ENCODE results near the gene VARS2.

VARS2 gene

DNA sequence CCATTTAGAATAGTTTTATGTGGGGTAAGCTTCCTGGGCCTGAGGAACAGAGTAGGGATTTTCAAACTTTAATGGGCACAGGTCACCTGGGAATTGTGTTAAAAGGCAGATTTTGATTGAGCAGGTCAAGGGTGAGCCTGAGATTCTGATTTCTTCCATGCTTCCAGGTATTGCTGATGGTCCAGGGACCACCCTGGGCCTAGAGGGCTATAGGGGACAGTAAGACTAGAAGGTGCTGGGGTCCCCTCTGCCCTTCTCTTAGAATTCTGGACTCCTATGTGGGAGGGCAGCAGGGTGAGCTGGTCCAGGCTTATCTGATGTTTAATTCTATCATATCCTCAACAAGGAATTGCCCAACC is 27.2 kb upstream of the VARS2 start:
- no peaks in the 10 kb centered on the region for H3K27me3 ChIP-seq (ENCODE audit: control insufficient read depth, insufficient read depth, low read length)
- H3K4me1 ChIP-seq (ENCODE audit: control insufficient read depth, insufficient read depth, low read length) = peaks cover 26% of the 10 kb centered on the region
- no peak overlapping the region for H3K9ac ChIP-seq (ENCODE audit: low read depth, low read length)
- peak overlapping the region; percentile 88 for H3K4me3 ChIP-seq (ENCODE audit: low read depth, low read length)
- H3K9me3 ChIP-seq (ENCODE audit: control insufficient read depth, insufficient read depth, low read length) = no peaks in the 10 kb centered on the region
- H3K36me3 ChIP-seq (ENCODE audit: control insufficient read depth, insufficient read depth, low read length) = peaks cover 34% of the 10 kb centered on the region

DNA sequence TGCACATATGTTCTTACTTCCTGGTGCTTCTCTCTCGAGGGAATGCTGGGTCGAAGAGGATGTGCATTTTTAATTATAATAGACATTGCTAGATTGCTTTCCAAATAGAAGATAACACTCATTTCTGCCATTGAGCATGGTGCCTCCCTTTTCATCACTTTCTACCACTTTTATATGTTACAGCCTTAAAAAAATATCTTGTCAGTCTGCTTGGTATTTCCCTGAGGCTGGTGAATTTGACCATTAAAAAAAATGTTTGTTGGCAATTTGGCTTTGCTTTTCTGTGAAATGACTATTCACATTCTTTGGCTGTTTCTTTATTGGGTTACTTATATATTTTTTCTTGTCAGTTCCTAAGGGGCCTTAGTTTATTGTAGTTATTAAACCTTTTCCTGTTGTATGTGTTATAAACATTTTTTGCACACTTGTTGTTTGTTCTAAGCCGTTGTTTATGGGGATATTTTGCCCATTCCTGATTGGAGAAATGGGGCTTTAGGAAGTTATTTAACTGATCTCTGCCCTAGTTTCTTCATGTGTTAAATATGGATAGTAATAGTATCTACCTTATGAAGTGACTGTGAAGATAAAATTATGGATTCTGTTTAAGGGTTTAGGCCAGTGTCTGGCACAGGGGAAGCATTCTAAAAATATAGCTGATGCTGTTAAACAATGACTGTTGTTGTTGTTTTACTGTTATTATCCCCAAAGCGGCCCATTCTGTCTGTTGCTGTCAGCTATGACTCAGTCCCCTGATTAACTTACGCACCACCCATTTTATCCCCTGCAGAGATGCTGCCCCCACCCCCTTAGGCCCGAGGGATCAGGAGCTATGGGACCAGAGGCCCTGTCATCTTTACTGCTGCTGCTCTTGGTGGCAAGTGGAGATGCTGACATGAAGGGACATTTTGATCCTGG is 25.9 kb upstream of the VARS2 start:
- Histone ChIP-seq H3K9me3 (ENCODE audit: control insufficient read depth, insufficient read depth, low read length) (no peaks in the 10 kb centered on the region), H3K27me3 (ENCODE audit: control insufficient read depth, insufficient read depth, low read length) (no peaks in the 10 kb centered on the region), H3K9ac (ENCODE audit: low read depth, low read length) (no peak overlapping the region), H3K4me1 (ENCODE audit: control insufficient read depth, insufficient read depth, low read length) (peaks cover 18% of the 10 kb centered on the region), H3K4me3 (ENCODE audit: low read depth, low read length) (no peak overlapping the region), H3K36me3 (ENCODE audit: control insufficient read depth, insufficient read depth, low read length) (peaks cover 46% of the 10 kb centered on the region)

DNA sequence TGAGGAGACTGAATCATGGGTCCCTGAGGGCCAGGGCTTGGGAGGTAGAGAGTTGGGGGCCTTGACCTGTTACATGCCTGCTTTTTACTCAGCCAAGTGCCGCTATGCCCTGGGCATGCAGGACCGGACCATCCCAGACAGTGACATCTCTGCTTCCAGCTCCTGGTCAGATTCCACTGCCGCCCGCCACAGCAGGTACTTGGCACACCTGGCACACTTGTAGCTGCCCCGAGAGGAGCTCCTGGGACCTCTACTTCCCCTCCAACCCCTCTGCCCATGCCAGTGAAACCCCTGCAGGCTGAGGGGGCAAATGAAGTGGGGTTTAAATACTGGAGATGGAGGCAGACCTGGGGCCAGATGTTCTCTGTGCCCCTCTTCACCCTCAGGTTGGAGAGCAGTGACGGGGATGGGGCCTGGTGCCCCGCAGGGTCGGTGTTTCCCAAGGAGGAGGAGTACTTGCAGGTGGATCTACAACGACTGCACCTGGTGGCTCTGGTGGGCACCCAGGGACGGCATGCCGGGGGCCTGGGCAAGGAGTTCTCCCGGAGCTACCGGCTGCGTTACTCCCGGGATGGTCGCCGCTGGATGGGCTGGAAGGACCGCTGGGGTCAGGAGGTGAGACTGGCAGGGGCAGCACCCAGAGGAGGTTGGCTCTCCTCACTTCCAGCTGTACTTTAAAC is 25.1 kb upstream of the VARS2 start:
- H3K4me1 ChIP-seq (ENCODE audit: control insufficient read depth, insufficient read depth, low read length) = peaks cover 18% of the 10 kb centered on the region
- H3K27me3 ChIP-seq (ENCODE audit: control insufficient read depth, insufficient read depth, low read length) = no peaks in the 10 kb centered on the region
- H3K36me3 ChIP-seq (ENCODE audit: control insufficient read depth, insufficient read depth, low read length) = peaks cover 53% of the 10 kb centered on the region
- no peak overlapping the region for H3K9ac ChIP-seq (ENCODE audit: low read depth, low read length)
- H3K4me3 ChIP-seq (ENCODE audit: low read depth, low read length) = no peak overlapping the region
- H3K9me3 ChIP-seq (ENCODE audit: control insufficient read depth, insufficient read depth, low read length) = no peaks in the 10 kb centered on the region

DNA sequence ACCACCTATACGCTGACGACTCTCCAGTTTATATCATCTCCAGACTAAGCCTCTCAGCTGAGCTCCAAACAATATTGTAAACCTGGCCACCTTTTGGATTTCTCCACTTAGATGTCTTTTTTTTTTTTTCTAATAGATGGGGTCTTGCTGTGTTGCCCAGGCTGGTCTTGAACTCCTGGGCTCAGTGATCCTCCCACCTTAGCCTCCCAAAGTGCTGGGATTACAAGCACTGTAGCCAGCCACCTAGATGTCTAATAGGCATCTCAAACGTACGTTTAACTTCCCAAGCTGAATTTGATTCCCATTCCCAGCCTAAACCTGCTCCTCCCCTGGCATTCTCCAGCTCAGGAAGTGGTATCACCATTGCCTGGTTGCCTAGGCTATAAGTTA is 24.5 kb upstream of the VARS2 start:
- Histone ChIP-seq H3K36me3 (ENCODE audit: control insufficient read depth, insufficient read depth, low read length) (peaks cover 58% of the 10 kb centered on the region), H3K9me3 (ENCODE audit: control insufficient read depth, insufficient read depth, low read length) (no peaks in the 10 kb centered on the region), H3K4me1 (ENCODE audit: control insufficient read depth, insufficient read depth, low read length) (peaks cover 18% of the 10 kb centered on the region), H3K27me3 (ENCODE audit: control insufficient read depth, insufficient read depth, low read length) (no peaks in the 10 kb centered on the region), H3K9ac (ENCODE audit: low read depth, low read length) (no peak overlapping the region), H3K4me3 (ENCODE audit: low read depth, low read length) (no peak overlapping the region)

DNA sequence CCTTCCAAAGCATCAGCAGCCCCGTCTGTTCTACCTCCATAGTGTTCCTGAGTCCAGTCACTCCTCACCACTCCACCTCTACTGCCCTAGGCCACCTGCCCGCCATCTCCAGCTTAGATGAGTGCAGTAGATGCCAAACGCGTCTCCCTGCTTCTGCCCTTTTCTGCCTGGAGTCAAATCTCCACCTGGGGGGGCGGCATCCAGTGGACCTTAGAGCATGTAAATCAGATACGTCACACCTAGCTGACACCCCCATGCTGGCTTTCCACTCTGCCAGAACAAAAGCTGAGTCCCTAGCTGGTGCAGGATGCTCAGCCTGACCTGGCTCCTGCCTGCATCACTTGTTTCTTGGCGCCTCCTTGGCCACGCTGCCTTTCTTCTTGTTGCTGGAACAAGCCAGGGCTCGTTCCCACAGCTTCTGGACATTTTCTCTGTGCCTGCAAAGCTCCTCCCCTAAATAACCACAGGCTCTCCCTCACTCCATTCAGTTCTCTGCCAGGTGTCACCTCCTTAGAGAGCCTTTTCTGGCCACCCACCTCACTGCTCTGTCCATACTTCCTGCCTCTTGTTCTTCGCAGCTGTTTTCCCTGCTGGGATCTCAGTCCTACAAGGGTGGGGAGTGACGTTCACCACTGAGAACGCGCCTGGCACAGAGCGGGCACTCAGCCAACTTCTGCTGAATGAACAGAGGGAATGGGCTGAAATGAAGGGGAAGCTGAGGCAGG is 24.0 kb upstream of the VARS2 start:
- Histone ChIP-seq H3K9me3 (ENCODE audit: control insufficient read depth, insufficient read depth, low read length) (no peaks in the 10 kb centered on the region), H3K27me3 (ENCODE audit: control insufficient read depth, insufficient read depth, low read length) (no peaks in the 10 kb centered on the region), H3K9ac (ENCODE audit: low read depth, low read length) (no peak overlapping the region), H3K4me1 (ENCODE audit: control insufficient read depth, insufficient read depth, low read length) (peaks cover 16% of the 10 kb centered on the region), H3K4me3 (ENCODE audit: low read depth, low read length) (no peak overlapping the region), H3K36me3 (ENCODE audit: control insufficient read depth, insufficient read depth, low read length) (peaks cover 64% of the 10 kb centered on the region)

DNA sequence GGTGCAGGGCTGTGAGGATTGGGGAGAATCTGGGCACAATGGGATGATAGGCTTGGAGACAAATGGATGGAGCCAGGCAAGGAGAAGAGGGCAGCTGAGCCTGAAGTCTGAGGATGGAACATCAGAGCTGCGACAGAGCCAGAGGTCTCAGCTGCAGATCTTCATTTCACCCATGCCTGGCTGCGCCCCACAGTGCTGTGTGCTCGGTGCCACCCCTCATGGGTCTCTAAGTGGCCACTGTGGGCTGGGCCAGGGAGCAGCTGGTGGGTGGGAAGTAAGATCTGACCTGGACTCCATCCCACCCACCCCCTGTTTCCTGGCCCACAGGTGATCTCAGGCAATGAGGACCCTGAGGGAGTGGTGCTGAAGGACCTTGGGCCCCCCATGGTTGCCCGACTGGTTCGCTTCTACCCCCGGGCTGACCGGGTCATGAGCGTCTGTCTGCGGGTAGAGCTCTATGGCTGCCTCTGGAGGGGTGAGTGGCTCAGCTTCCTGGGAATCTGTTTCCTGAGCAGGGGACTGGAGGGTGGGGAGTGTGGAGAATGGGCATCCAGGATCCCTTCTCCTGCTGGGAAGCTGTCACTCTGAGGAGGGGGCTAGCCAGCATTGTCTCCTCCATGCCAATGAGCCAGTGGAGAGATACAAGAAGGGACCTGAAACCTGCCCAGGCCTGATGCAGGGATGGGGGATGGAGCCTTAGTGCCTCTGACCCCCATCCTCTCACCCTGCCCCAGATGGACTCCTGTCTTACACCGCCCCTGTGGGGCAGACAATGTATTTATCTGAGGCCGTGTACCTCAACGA is 23.2 kb upstream of the VARS2 start:
- no peaks in the 10 kb centered on the region for H3K9me3 ChIP-seq (ENCODE audit: control insufficient read depth, insufficient read depth, low read length)
- H3K9ac ChIP-seq (ENCODE audit: low read depth, low read length) = no peak overlapping the region
- no peak overlapping the region for H3K4me3 ChIP-seq (ENCODE audit: low read depth, low read length)
- peaks cover 8% of the 10 kb centered on the region for H3K4me1 ChIP-seq (ENCODE audit: control insufficient read depth, insufficient read depth, low read length)
- H3K36me3 ChIP-seq (ENCODE audit: control insufficient read depth, insufficient read depth, low read length) = peaks cover 71% of the 10 kb centered on the region
- H3K27me3 ChIP-seq (ENCODE audit: control insufficient read depth, insufficient read depth, low read length) = no peaks in the 10 kb centered on the region

DNA sequence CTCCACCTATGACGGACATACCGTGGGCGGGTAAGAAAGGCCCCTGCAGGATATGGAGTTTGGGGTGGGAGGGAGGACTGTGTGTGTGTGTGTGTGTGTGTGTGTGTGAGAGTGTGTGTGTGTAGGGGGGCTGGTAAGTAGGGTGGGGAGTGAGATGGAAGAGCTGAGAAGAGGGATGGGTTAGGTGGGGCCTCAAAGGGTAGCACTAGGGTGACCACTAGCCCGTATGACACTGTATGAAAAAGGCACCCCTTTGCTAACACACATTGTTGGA is 22.7 kb upstream of the VARS2 start:
- H3K27me3 ChIP-seq (ENCODE audit: control insufficient read depth, insufficient read depth, low read length) = no peaks in the 10 kb centered on the region
- no peaks in the 10 kb centered on the region for H3K9me3 ChIP-seq (ENCODE audit: control insufficient read depth, insufficient read depth, low read length)
- peaks cover 73% of the 10 kb centered on the region for H3K36me3 ChIP-seq (ENCODE audit: control insufficient read depth, insufficient read depth, low read length)
- H3K4me1 ChIP-seq (ENCODE audit: control insufficient read depth, insufficient read depth, low read length) = peaks cover 8% of the 10 kb centered on the region
- no peak overlapping the region for H3K4me3 ChIP-seq (ENCODE audit: low read depth, low read length)
- H3K9ac ChIP-seq (ENCODE audit: low read depth, low read length) = no peak overlapping the region

DNA sequence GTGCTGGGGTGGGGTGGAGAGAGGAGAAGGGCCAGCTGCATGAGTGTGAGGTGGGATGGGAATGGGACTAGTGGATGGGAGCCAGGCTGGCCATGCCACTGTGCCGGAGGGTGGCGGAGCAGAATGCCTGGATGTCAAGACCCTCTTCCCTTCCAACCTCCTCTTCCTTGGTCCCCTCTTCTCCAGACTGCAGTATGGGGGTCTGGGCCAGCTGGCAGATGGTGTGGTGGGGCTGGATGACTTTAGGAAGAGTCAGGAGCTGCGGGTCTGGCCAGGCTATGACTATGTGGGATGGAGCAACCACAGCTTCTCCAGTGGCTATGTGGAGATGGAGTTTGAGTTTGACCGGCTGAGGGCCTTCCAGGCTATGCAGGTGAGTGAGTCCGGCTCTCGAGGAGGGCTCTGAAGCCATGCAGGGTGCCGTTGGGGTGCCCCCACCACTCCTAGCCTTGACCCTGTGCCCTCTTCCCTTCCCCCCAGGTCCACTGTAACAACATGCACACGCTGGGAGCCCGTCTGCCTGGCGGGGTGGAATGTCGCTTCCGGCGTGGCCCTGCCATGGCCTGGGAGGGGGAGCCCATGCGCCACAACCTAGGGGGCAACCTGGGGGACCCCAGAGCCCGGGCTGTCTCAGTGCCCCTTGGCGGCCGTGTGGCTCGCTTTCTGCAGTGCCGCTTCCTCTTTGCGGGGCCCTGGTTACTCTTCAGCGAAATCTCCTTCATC is 22.1 kb upstream of the VARS2 start:
- H3K9ac ChIP-seq (ENCODE audit: low read depth, low read length) = no peak overlapping the region
- no peak overlapping the region for H3K4me3 ChIP-seq (ENCODE audit: low read depth, low read length)
- H3K36me3 ChIP-seq (ENCODE audit: control insufficient read depth, insufficient read depth, low read length) = peaks cover 78% of the 10 kb centered on the region
- no peaks in the 10 kb centered on the region for H3K27me3 ChIP-seq (ENCODE audit: control insufficient read depth, insufficient read depth, low read length)
- H3K9me3 ChIP-seq (ENCODE audit: control insufficient read depth, insufficient read depth, low read length) = no peaks in the 10 kb centered on the region
- peaks cover 3% of the 10 kb centered on the region for H3K4me1 ChIP-seq (ENCODE audit: control insufficient read depth, insufficient read depth, low read length)

DNA sequence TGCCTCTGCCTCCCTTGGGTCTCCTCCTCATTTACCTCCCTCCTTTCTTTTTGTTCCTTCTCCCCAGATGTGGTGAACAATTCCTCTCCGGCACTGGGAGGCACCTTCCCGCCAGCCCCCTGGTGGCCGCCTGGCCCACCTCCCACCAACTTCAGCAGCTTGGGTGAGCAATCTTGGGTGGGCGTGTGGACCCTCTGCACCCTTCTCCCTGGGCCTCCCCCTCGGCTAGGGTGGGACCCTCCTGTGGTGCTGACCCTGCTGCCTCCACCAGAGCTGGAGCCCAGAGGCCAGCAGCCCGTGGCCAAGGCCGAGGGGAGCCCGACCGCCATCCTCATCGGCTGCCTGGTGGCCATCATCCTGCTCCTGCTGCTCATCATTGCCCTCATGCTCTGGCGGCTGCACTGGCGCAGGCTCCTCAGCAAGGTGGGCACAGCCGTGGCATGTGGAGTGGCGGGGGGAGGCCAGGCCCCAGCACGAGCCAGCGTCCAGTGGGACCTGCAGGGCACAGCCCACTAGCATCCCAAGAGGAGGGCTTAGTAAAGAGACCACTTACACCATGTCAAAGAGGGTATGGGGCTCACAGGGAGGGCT is 20.9 kb upstream of the VARS2 start:
- H3K4me3 ChIP-seq (ENCODE audit: low read depth, low read length) = no peak overlapping the region
- no peak overlapping the region for H3K9ac ChIP-seq (ENCODE audit: low read depth, low read length)
- peaks cover 86% of the 10 kb centered on the region for H3K36me3 ChIP-seq (ENCODE audit: control insufficient read depth, insufficient read depth, low read length)
- H3K27me3 ChIP-seq (ENCODE audit: control insufficient read depth, insufficient read depth, low read length) = no peaks in the 10 kb centered on the region
- peaks cover 2% of the 10 kb centered on the region for H3K4me1 ChIP-seq (ENCODE audit: control insufficient read depth, insufficient read depth, low read length)
- H3K9me3 ChIP-seq (ENCODE audit: control insufficient read depth, insufficient read depth, low read length) = no peaks in the 10 kb centered on the region

DNA sequence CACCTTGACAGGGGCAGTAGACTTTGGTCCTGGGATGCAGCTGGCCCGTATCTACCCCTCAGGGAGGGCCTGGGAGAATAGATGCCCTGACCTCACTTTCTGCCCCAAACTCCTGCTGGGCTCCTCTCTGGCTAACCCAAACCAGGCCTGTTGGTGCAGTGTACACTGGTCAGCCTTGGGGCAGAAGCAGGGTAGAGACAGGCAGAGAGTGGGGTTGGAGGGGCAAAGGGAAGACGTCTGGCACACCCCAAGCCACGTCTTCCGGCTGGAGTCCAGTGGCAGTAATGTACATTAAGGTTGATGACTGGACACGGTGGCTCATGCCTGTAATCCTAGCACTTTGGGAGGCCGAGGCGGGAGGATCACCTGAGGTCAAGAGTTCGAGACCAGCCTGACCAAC is 20.4 kb upstream of the VARS2 start:
- no peaks in the 10 kb centered on the region for H3K27me3 ChIP-seq (ENCODE audit: control insufficient read depth, insufficient read depth, low read length)
- no peak overlapping the region for H3K4me3 ChIP-seq (ENCODE audit: low read depth, low read length)
- no peak overlapping the region for H3K9ac ChIP-seq (ENCODE audit: low read depth, low read length)
- H3K9me3 ChIP-seq (ENCODE audit: control insufficient read depth, insufficient read depth, low read length) = no peaks in the 10 kb centered on the region
- H3K36me3 ChIP-seq (ENCODE audit: control insufficient read depth, insufficient read depth, low read length) = peaks cover 89% of the 10 kb centered on the region
- H3K4me1 ChIP-seq (ENCODE audit: control insufficient read depth, insufficient read depth, low read length) = peaks cover 2% of the 10 kb centered on the region

DNA sequence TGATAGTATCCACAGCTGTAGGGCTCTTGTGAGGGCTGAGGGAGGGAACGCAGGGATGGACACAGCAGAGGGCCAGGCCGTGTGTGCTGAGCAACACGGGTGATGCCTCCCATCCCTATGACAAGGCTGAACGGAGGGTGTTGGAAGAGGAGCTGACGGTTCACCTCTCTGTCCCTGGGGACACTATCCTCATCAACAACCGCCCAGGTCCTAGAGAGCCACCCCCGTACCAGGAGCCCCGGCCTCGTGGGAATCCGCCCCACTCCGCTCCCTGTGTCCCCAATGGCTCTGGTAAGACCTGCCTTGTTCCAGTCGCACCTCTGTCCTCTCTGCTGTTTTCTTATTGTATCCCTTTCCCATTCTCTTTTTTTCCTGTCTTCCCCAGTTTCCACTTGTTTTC is 19.7 kb upstream of the VARS2 start:
- no peaks in the 10 kb centered on the region for H3K9me3 ChIP-seq (ENCODE audit: control insufficient read depth, insufficient read depth, low read length)
- peaks cover 89% of the 10 kb centered on the region for H3K36me3 ChIP-seq (ENCODE audit: control insufficient read depth, insufficient read depth, low read length)
- peaks cover 2% of the 10 kb centered on the region for H3K4me1 ChIP-seq (ENCODE audit: control insufficient read depth, insufficient read depth, low read length)
- no peak overlapping the region for H3K4me3 ChIP-seq (ENCODE audit: low read depth, low read length)
- no peaks in the 10 kb centered on the region for H3K27me3 ChIP-seq (ENCODE audit: control insufficient read depth, insufficient read depth, low read length)
- no peak overlapping the region for H3K9ac ChIP-seq (ENCODE audit: low read depth, low read length)
